RWPE2 (cell line): ENCODE data around the gene USP33.
"Not testable (repeated sequence)": the region's sequence is repeated elsewhere in the genome, so short reads cannot be mapped to it uniquely, and the experiment has no call there.

Experiments used
- ATAC-seq: fragments of 200-7000 bp; cut with Tn5 transposase; 3 replicates; pipeline ENCODE4 v1.9.1; 2021; ENCODE audit warnings: low read depth
- DNase-seq: peaks from one replicate; pipeline ENCODE4 v3.0.0-alpha.2; 2020; ENCODE audit warnings: low spot score
- H3K27ac ChIP-seq: fragments of 450-650 bp; 2 replicates; pipeline ENCODE4 v1.5.1; 2017; ENCODE audit warnings: mild to moderate bottlenecking; ENCODE audit not compliant: poor library complexity, severe bottlenecking
- H3K27me3 ChIP-seq: fragments of 250-450 bp; sonication (Bioruptor Pico); 2 replicates; pipeline ENCODE4 v1.5.1; 2021; ENCODE audit warnings: mild to moderate bottlenecking, moderate library complexity; ENCODE audit not compliant: insufficient read depth, poor library complexity, severe bottlenecking
- H3K36me3 ChIP-seq: fragments of 250-450 bp; sonication (Bioruptor Pico); 2 replicates; pipeline ENCODE4 v1.5.1; 2020; ENCODE audit warnings: low read depth, mild to moderate bottlenecking, moderate library complexity
- H3K4me1 ChIP-seq: fragments of 250-450 bp; sonication (Bioruptor Pico); 2 replicates; pipeline ENCODE4 v1.5.1; 2021; ENCODE audit warnings: mild to moderate bottlenecking, moderate library complexity; ENCODE audit not compliant: insufficient read depth, poor library complexity, severe bottlenecking
- H3K4me3 ChIP-seq: fragments of 250-450 bp; sonication (Bioruptor Pico); 2 replicates; pipeline ENCODE4 v1.5.1; 2021; ENCODE audit warnings: mild to moderate bottlenecking, moderate library complexity; ENCODE audit not compliant: severe bottlenecking
- H3K9me3 ChIP-seq: fragments of 250-450 bp; sonication (Bioruptor Pico); 2 replicates; pipeline ENCODE4 v1.5.1; 2021; ENCODE audit warnings: mild to moderate bottlenecking, moderate library complexity; ENCODE audit not compliant: severe bottlenecking
- CTCF ChIP-seq: fragments of 450-650 bp; IDR thresholded peaks from one replicate; pipeline ENCODE4 v1.5.1; 2017; ENCODE audit warnings: mild to moderate bottlenecking, moderate library complexity; ENCODE audit not compliant: poor library complexity, severe bottlenecking

Gene USP33

GRCh38 chr1:77796695-77797405 is 37.2 kb upstream of the USP33 start:
- H3K4me1 ChIP-seq: no peaks in the 10 kb centered on the region
- peaks cover 16% of the 10 kb centered on the region for H3K36me3 ChIP-seq
- peak; percentile 19 for TF ChIP-seq CTCF
- DNase-seq (no peak), ATAC-seq (no peak)
- no peaks in the 10 kb centered on the region for H3K27me3 ChIP-seq
- H3K9me3 ChIP-seq: no peaks in the 10 kb centered on the region
- H3K27ac ChIP-seq: no peak overlapping the region
- H3K4me3 ChIP-seq: no peak overlapping the region

- no peak for DNase-seq
- H3K4me1 ChIP-seq: no peaks in the 10 kb centered on the region
- no peak overlapping the region for H3K4me3 ChIP-seq
- TF ChIP-seq CTCF: no peak
- no peak overlapping the region for H3K27ac ChIP-seq
- no peaks in the 10 kb centered on the region for H3K9me3 ChIP-seq
- no peak for ATAC-seq
- H3K36me3 ChIP-seq: peaks cover 10% of the 10 kb centered on the region; the same call in 1 of the 2 replicates
- no peaks in the 10 kb centered on the region for H3K27me3 ChIP-seq
Measured at GRCh38 chr1:77794550-77794949, 34.9 kb upstream of the USP33 start.

GRCh38 chr1:77786093-77786741 is 26.6 kb upstream of the USP33 start:
- H3K4me1 ChIP-seq, H3K9me3 ChIP-seq, H3K4me3 ChIP-seq, H3K27me3 ChIP-seq, H3K27ac ChIP-seq, DNase-seq, ATAC-seq: not testable (repeated sequence)
- peaks cover 45% of the 10 kb centered on the region for H3K36me3 ChIP-seq

GRCh38 chr1:77783141-77783540 is 23.5 kb upstream of the USP33 start:
- no peak for ATAC-seq
- Histone ChIP-seq H3K4me1 (peaks cover 10% of the 10 kb centered on the region), H3K36me3 (peaks cover 35% of the 10 kb centered on the region), H3K27ac (no peak overlapping the region), H3K27me3 (no peaks in the 10 kb centered on the region), H3K9me3 (no peaks in the 10 kb centered on the region), H3K4me3 (no peak overlapping the region)
- TF ChIP-seq CTCF: no peak
- DNase-seq: no peak

GRCh38 chr1:77781683-77782082 is 22.0 kb upstream of the USP33 start:
- no peaks in the 10 kb centered on the region for H3K27me3 ChIP-seq
- H3K27ac ChIP-seq: no peak overlapping the region
- H3K4me1 ChIP-seq: peaks cover 10% of the 10 kb centered on the region
- ATAC-seq (no peak), DNase-seq (no peak)
- no peak overlapping the region for H3K4me3 ChIP-seq
- TF ChIP-seq CTCF: no peak
- peaks cover 29% of the 10 kb centered on the region for H3K36me3 ChIP-seq
- H3K9me3 ChIP-seq: no peaks in the 10 kb centered on the region
